Tibial nerve (tissue), 4 donors: ENCODE results near the gene CERS6. TPM values are rescaled to one million over a fixed set of nuclear protein-coding genes. Genes with fewer than 3 reads are reported as not detected.

Source experiments
- DNase-seq, 2 donors: peaks; one replicate each; pipeline ENCODE4 v3.0.0-alpha.2; 2019; ENCODE audit warnings: low spot score in 2 of 2
- H3K27ac ChIP-seq, 4 donors: fragments of 200-600 bp; sonication (generic) in 3 of 4; one replicate each; pipeline ENCODE4 v1.5.1; 2017 to 2019; ENCODE audit warnings: mild to moderate bottlenecking in 1 of 4
- H3K27me3 ChIP-seq, 2 donors: fragments of 200-600 bp; sonication (generic) in 1 of 2; one replicate each; pipeline versions ENCODE4 v1.5.1 to v1.6.0; 2017 to 2019
- H3K36me3 ChIP-seq, 3 donors: fragments of 200-600 bp; sonication (generic); one replicate each; pipeline ENCODE4 v1.5.1; 2018 to 2019
- H3K4me1 ChIP-seq, 4 donors: fragments of 200-600 bp; sonication (generic) in 3 of 4; one replicate each; pipeline ENCODE4 v1.5.1; 2017 to 2019
- H3K4me3 ChIP-seq, 4 donors: fragments of 200-600 bp; sonication (generic) in 3 of 4; one replicate each; pipeline ENCODE4 v1.5.1; 2017 to 2019; ENCODE audit warnings: mild to moderate bottlenecking in 1 of 4, moderate library complexity in 1 of 4
- H3K9me3 ChIP-seq, 4 donors: fragments of 200-600 bp; sonication (generic) in 3 of 4; one replicate each; pipeline ENCODE4 v1.5.1; 2017 to 2019
- EP300 ChIP-seq, 2 donors: sonication (generic); formaldehyde crosslinking; IDR thresholded peaks; one replicate each; pipeline ENCODE4 v1.6.1; 2017; ENCODE audit warnings: antibody characterized with exemption in 2 of 2, mild to moderate bottlenecking in 1 of 2
- POLR2A ChIP-seq, 2 donors: fragments of 450-650 bp; IDR thresholded peaks; one replicate each; pipeline ENCODE4 v1.6.1; 2017; ENCODE audit warnings: antibody characterized with exemption in 2 of 2, mild to moderate bottlenecking in 2 of 2, moderate library complexity in 2 of 2
- WGBS, 2 donors: methylation state at CpG; one replicate each; pipeline ENCODE4 v1.1.5; 2018; 5-methylcytosine and 5-hydroxymethylcytosine counted together
- total RNA-seq, 4 donors: library from RNA; depleted of rRNA; stranded (reverse); fragments of >200 nt; gene quantifications; one replicate each; pipeline ENCODE4 v1.1.0, GENCODE V29; 2016
- TF ChIP-seq, protein P1 (sequence below), 5 experiments: fragments of 200-600 bp in 3 of 5; fragments of 450-650 bp in 2 of 5; sonication (generic) in 3 of 5; IDR thresholded peaks; one replicate each; pipeline ENCODE4 v1.5.1; 2016 to 2019; ENCODE audit warnings: antibody characterized with exemption in 5 of 5, mild to moderate bottlenecking in 3 of 5, moderate library complexity in 2 of 5

The CERS6 gene
- total RNA-seq, 4 donors from 2014 or later, result 37.7 to 38.7 (median 37.8) TPM

DNA sequence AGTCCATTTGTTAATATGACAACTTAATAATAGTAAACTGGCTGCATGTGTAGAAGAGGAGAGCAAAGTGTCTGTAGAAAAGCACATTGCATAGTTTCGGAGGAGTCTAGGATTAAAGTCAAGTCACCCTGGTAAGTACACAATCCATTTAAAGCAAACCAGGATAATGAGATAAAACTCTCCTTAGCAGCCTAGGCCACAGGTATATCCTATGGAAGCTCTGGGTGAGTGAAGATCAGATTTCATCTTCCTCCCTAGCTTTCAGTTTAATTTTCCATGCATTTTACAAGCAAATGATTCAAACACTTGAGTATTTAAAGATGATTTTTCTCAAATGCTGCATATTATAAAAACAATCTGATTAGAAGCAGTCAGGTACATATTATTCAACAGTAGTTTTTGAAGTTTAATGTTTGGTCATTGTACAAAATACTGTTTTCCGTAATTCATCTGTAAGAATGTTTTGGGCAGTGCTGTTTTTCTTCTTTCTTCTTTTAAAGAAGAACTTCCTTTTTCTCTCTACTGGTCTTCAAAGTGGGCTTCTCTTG, 10.2 kb downstream of the CERS6 start:
- Histone ChIP-seq H3K27ac (no peak overlapping the region), H3K36me3 (no peaks in the 10 kb centered on the region), H3K4me1 (peaks cover 0 to 30% (median 18%) of the 10 kb centered on the region in 4 donors), H3K27me3 (no peaks in the 10 kb centered on the region), H3K9me3 (no peaks in the 10 kb centered on the region), H3K4me3 (no peak overlapping the region)
- WGBS, 2 donors, result 67 to 75% methylated on average over 2 of the region's 2 CpGs
- no peak for DNase-seq
- TF ChIP-seq EP300 (IDR thresholded peaks at IDR 0.05) (no peak), POLR2A (IDR thresholded peaks at IDR 0.05) (no peak)
- TF ChIP-seq, protein P1, sequence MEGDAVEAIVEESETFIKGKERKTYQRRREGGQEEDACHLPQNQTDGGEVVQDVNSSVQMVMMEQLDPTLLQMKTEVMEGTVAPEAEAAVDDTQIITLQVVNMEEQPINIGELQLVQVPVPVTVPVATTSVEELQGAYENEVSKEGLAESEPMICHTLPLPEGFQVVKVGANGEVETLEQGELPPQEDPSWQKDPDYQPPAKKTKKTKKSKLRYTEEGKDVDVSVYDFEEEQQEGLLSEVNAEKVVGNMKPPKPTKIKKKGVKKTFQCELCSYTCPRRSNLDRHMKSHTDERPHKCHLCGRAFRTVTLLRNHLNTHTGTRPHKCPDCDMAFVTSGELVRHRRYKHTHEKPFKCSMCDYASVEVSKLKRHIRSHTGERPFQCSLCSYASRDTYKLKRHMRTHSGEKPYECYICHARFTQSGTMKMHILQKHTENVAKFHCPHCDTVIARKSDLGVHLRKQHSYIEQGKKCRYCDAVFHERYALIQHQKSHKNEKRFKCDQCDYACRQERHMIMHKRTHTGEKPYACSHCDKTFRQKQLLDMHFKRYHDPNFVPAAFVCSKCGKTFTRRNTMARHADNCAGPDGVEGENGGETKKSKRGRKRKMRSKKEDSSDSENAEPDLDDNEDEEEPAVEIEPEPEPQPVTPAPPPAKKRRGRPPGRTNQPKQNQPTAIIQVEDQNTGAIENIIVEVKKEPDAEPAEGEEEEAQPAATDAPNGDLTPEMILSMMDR (IDR thresholded peaks at IDR 0.05), result no peak

DNA sequence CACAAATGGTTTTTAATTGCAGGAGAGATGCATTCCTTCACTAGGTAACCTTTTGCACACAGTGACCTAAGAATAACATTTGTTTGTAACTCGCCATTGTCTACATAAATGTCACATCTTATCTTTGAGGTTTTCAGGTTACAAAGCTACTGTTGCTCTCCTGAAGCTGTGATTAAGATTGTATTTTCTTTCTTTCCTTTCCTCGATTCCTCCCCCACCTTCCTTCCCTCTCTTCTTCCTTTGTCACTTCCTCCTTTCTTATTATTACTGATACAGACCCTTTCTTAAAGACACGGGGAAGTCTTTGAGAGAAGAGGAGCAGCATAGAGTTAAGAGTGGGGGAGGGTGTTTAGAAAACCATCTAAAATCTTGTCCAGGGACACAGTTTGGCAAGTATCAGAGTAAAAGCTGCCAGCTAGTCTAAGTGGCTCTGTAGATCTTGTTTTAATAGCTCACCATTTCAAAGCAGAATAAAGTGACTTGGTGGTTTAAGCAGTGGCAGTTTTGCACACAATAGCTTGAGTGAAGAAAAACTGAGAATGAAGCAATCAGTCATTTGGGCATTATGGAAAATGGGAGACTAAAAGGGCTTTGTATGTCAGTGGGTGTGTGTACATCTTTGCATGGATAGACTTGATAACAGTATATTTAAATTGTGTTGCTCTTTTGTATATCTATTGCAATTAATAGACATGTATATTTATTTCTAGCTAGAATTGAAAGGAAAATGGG, 10.9 kb downstream of the CERS6 start:
- no peaks in the 10 kb centered on the region for H3K9me3 ChIP-seq
- H3K4me1 ChIP-seq, result peaks cover 0 to 30% (median 18%) of the 10 kb centered on the region in 4 donors
- H3K27ac ChIP-seq, result no peak overlapping the region
- no peak overlapping the region for H3K4me3 ChIP-seq
- H3K27me3 ChIP-seq, result no peaks in the 10 kb centered on the region
- no peak for TF ChIP-seq EP300 (IDR thresholded peaks at IDR 0.05)
- TF ChIP-seq, protein P1 (IDR thresholded peaks at IDR 0.05), result no peak
- TF ChIP-seq POLR2A (IDR thresholded peaks at IDR 0.05), result no peak
- H3K36me3 ChIP-seq, result no peaks in the 10 kb centered on the region
- no peak for DNase-seq
- 21 to 30% methylated on average over 3 of the region's 3 CpGs for WGBS, 2 donors

DNA sequence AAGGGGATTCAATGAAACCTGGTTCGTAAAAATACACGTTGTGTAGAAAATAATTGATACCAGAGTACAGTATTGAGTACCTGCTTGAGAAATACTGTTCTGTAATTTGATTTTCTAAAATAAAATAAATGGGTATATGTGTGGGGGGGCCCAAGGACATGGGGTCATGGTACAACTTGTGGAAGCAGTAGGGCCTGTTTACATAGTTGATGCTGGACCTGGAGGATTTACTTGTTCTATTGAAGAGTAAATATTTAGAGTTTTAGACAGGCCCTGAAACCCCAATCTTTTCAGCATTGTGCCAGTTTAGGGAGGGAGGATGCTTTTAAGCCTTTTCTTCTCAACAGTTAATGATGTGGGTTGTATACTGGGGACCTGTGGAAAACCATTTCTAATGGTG, 11.7 kb downstream of the CERS6 start:
- H3K27me3 ChIP-seq, result no peaks in the 10 kb centered on the region
- TF ChIP-seq EP300 (IDR thresholded peaks at IDR 0.05), result no peak
- no peak for TF ChIP-seq POLR2A (IDR thresholded peaks at IDR 0.05)
- TF ChIP-seq, protein P1 (IDR thresholded peaks at IDR 0.05), result no peak
- DNase-seq, result no peak
- H3K9me3 ChIP-seq, result no peaks in the 10 kb centered on the region
- peaks cover 0 to 30% (median 18%) of the 10 kb centered on the region in 4 donors for H3K4me1 ChIP-seq
- 88 to 93% methylated on average over 2 of the region's 2 CpGs for WGBS, 2 donors
- no peak overlapping the region for H3K4me3 ChIP-seq
- H3K36me3 ChIP-seq, result no peaks in the 10 kb centered on the region
- H3K27ac ChIP-seq, result no peak overlapping the region

DNA sequence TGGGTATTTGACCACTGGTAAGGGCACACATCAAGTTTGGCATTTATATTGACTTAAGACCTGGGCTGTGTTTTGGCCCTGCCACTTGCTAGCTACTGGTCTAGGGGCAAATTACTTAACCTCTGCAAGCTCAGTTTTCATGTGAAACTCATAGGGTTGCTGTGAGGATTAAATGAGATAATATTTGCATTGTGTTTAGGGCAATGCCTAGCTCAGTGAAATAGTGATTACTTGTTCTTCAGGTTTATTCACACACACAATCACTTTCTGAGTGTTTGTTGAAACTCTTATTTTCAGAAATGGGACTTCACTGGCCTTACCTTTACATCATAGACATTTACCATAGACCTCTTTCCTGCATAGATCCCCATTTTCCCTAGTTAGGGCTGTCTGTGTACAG, 12.3 kb downstream of the CERS6 start:
- Histone ChIP-seq H3K27ac (no peak overlapping the region), H3K9me3 (no peaks in the 10 kb centered on the region), H3K27me3 (no peaks in the 10 kb centered on the region), H3K36me3 (no peaks in the 10 kb centered on the region), H3K4me3 (no peak overlapping the region), H3K4me1 (peaks cover 0 to 30% (median 18%) of the 10 kb centered on the region in 4 donors)
- no peak for DNase-seq
- no peak for TF ChIP-seq EP300 (IDR thresholded peaks at IDR 0.05)
- TF ChIP-seq, protein P1 (IDR thresholded peaks at IDR 0.05), result no peak
- TF ChIP-seq POLR2A (IDR thresholded peaks at IDR 0.05), result no peak

DNA sequence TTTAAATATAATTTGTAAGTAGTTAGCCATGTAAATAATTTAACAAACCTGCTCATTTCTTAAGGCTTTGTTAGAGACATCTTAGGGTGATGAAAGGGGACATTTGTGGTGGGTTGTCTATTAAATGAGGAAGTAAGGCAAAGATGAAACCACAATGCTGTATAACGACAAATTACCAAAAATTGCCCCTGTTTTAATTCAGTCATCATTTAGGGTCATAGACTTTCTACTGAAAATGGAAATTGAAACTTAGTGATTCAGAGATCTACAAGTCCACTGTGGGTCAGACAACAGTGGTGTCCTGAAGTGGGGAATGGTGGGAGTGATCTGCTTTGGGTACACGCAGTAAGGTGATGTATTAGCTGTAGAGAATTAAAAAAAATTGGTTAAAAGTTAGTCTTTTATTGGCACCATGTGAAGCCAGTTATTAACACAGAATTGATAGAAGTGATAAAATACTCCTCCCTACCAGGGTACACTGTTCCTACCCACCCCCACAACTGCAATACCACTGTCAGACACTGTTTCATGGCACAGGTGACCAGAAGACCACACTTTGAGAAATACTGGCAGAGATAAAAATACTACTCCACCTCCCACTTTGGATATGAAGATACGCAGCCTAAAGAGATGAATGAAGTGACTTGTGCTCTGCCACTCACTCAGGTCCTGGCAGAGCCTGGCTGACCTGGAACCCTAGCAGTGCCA, 13.4 kb downstream of the CERS6 start:
- H3K36me3 ChIP-seq, result no peaks in the 10 kb centered on the region
- no peaks in the 10 kb centered on the region for H3K9me3 ChIP-seq
- DNase-seq, result no peak
- no peak overlapping the region for H3K4me3 ChIP-seq
- TF ChIP-seq POLR2A (IDR thresholded peaks at IDR 0.05) (no peak), EP300 (IDR thresholded peaks at IDR 0.05) (no peak)
- TF ChIP-seq, protein P1 (IDR thresholded peaks at IDR 0.05), result no peak
- no peaks in the 10 kb centered on the region for H3K27me3 ChIP-seq
- no peak overlapping the region for H3K27ac ChIP-seq
- peaks cover 0 to 30% (median 18%) of the 10 kb centered on the region in 4 donors for H3K4me1 ChIP-seq
- 90 to 91% methylated on average over 3 of the region's 3 CpGs for WGBS, 2 donors
